ENCODE results near the gene PLEKHA3. TPM values are rescaled to one million over a fixed set of nuclear protein-coding genes. Genes with fewer than 3 reads are reported as not detected.

The PLEKHA3 gene
- total RNA-seq, 1 donor from 2014 or later = 8.4 TPM

- peak; percentile 31 for DNase-seq (ENCODE audit: extremely low read depth, low read depth, low spot score)
Measured at GRCh38 chr2:178478439-178479274, 1.6 kb upstream of the PLEKHA3 start, which contains the start of gene FKBP7. Gene FKBP7, minus strand, starts transcription at chr2:178478600. Its CDS starts 101 bp downstream, at chr2:178478499.

GRCh38 chr2:178479275-178479616 is 1.0 kb upstream of the PLEKHA3 start:
- no peak for DNase-seq (ENCODE audit: extremely low read depth, low read depth, low spot score)

GRCh38 chr2:178479758-178480226 is 465 bp upstream of the PLEKHA3 start:
- no peak for DNase-seq (ENCODE audit: extremely low read depth, low read depth, low spot score)

- DNase-seq (ENCODE audit: extremely low read depth, low read depth, low spot score) = no peak
Measured at GRCh38 chr2:178482437-178482836, 2.2 kb downstream of the PLEKHA3 start.

GRCh38 chr2:178484245-178485041 is 4.2 kb downstream of the PLEKHA3 start:
- no peak for DNase-seq (ENCODE audit: extremely low read depth, low read depth, low spot score)

GRCh38 chr2:178485356-178485755 is 5.1 kb downstream of the PLEKHA3 start:
- DNase-seq (ENCODE audit: extremely low read depth, low read depth, low spot score) = no peak

- no peak for DNase-seq (ENCODE audit: extremely low read depth, low read depth, low spot score)
Measured at GRCh38 chr2:178491612-178492011, 11.4 kb downstream of the PLEKHA3 start.

- DNase-seq (ENCODE audit: extremely low read depth, low read depth, low spot score) = no peak
Measured at GRCh38 chr2:178496049-178496448, 15.8 kb downstream of the PLEKHA3 start.

GRCh38 chr2:178498137-178498536 is 17.9 kb downstream of the PLEKHA3 start:
- DNase-seq (ENCODE audit: extremely low read depth, low read depth, low spot score) = no peak

GRCh38 chr2:178499640-178500039 is 19.4 kb downstream of the PLEKHA3 start:
- DNase-seq (ENCODE audit: extremely low read depth, low read depth, low spot score) = no peak

GRCh38 chr2:178502751-178503150 is 22.5 kb downstream of the PLEKHA3 start:
- no peak for DNase-seq (ENCODE audit: extremely low read depth, low read depth, low spot score)

- no peak for DNase-seq (ENCODE audit: extremely low read depth, low read depth, low spot score)
Measured at GRCh38 chr2:178506101-178506500, 25.8 kb downstream of the PLEKHA3 start.

- no peak for DNase-seq (ENCODE audit: extremely low read depth, low read depth, low spot score)
Measured at GRCh38 chr2:178506524-178506923, 26.3 kb downstream of the PLEKHA3 start.

- DNase-seq (ENCODE audit: extremely low read depth, low read depth, low spot score) = no peak
Measured at GRCh38 chr2:178506949-178507348, 26.7 kb downstream of the PLEKHA3 start.

- DNase-seq (ENCODE audit: extremely low read depth, low read depth, low spot score) = no peak
Measured at GRCh38 chr2:178508646-178509045, 28.4 kb downstream of the PLEKHA3 start.

- no peak for DNase-seq (ENCODE audit: extremely low read depth, low read depth, low spot score)
Measured at GRCh38 chr2:178510384-178510783, 30.1 kb downstream of the PLEKHA3 start.

GRCh38 chr2:178512484-178512883 is 32.2 kb downstream of the PLEKHA3 start:
- no peak for DNase-seq (ENCODE audit: extremely low read depth, low read depth, low spot score)

- DNase-seq (ENCODE audit: extremely low read depth, low read depth, low spot score) = no peak
Measured at GRCh38 chr2:178513876-178514275, 33.6 kb downstream of the PLEKHA3 start.

GRCh38 chr2:178514664-178515063 is 34.4 kb downstream of the PLEKHA3 start:
- no peak for DNase-seq (ENCODE audit: extremely low read depth, low read depth, low spot score)

- DNase-seq (ENCODE audit: extremely low read depth, low read depth, low spot score) = no peak
Measured at GRCh38 chr2:178517496-178517895, 37.2 kb downstream of the PLEKHA3 start.

GRCh38 chr2:178521304-178522150 is 41.3 kb downstream of the PLEKHA3 start:
- no peak for DNase-seq (ENCODE audit: extremely low read depth, low read depth, low spot score)
